Mesodermal cell (in vitro differentiated cells): ENCODE data around the gene ST8SIA6.

Experiments used
- H3K27ac ChIP-seq: 2 replicates; pipeline ENCODE4 v1.7.0; 2013; ENCODE audit warnings: mild to moderate bottlenecking, low read depth, low read length, moderate library complexity; ENCODE audit not compliant: severe bottlenecking
- H3K36me3 ChIP-seq: 2 replicates; pipeline ENCODE4 v1.7.1; 2013; ENCODE audit warnings: mild to moderate bottlenecking, low read length, moderate library complexity; ENCODE audit not compliant: control insufficient read depth, insufficient read depth
- H3K4me1 ChIP-seq: one replicate; pipeline ENCODE4 v1.7.1; 2013; ENCODE audit warnings: mild to moderate bottlenecking, low read length; ENCODE audit not compliant: insufficient read depth, control insufficient read depth, poor library complexity, severe bottlenecking
- H3K4me3 ChIP-seq: 2 replicates; pipeline ENCODE4 v1.7.0; 2013; ENCODE audit warnings: low read length, control low read depth, mild to moderate bottlenecking; ENCODE audit not compliant: insufficient read depth, poor library complexity, severe bottlenecking; ENCODE audit errors: extremely low read depth
- H3K9me3 ChIP-seq: 2 replicates; pipeline ENCODE4 v1.7.1; 2013; ENCODE audit warnings: mild to moderate bottlenecking, low read length, moderate library complexity; ENCODE audit not compliant: control insufficient read depth
- WGBS, 2 experiments: methylation state at CpG; one replicate each; pipeline ENCODE4 v1.1.5; 2013; ENCODE audit warnings: missing lambda C conversion rate in 2 of 2; ENCODE audit not compliant: insufficient coverage in 2 of 2; 5-methylcytosine and 5-hydroxymethylcytosine counted together

Gene ST8SIA6

GRCh38 chr10:17385066-17385465 lies 69.3 kb downstream of the ST8SIA6 start:
- Histone ChIP-seq H3K9me3 (no peaks in the 10 kb centered on the region), H3K36me3 (no peaks in the 10 kb centered on the region), H3K4me3 (no peak overlapping the region), H3K4me1 (no peaks in the 10 kb centered on the region), H3K27ac (no peak overlapping the region)
- 79 to 80% methylated on average over 4 to 5 of the region's 6 CpGs for WGBS, 2 experiments

DNA sequence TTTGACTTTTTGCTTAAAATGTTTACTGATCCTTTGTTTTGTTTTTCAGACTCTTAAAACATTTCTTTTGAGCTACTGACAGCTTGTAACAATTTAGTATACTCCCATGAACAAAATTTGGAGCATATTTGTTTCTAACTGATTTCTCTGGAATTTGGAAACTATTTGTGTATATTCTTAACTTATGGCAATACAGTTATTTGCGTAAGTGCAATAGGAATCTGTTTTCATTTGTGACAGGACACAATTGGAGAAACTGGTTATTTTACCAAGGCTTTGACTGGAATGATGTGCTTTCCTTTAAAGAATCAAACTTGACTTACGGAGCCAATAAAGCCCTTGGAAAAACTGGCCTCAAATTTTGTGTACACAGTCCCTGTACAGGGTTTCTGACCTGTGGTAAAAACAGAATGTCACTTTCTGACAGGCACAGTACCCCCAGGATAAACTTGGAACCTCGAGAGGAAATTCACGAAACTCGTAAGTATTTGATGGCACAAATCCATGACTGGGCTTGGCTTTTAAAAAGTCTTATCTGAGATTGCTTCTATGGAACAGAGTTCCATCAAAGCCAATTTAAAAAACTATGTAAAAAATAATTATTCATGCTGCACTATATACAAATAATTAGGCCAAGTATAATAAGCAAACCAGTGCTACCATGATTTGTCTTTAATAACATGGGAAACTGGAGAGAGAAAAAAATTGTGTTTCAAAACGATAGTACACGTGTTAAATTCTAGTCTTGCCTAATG lies 70.4 kb downstream of the ST8SIA6 start:
- Histone ChIP-seq H3K4me3 (no peak overlapping the region), H3K4me1 (no peaks in the 10 kb centered on the region), H3K9me3 (no peaks in the 10 kb centered on the region), H3K36me3 (no peaks in the 10 kb centered on the region), H3K27ac (no peak overlapping the region)
- WGBS, 2 experiments: 91% methylated on average over 5 of the region's 7 CpGs

- no peak overlapping the region for H3K27ac ChIP-seq
- H3K4me1 ChIP-seq: no peaks in the 10 kb centered on the region
- H3K9me3 ChIP-seq: no peaks in the 10 kb centered on the region
- no CpG with 5 or more reads among the region's 4 CpGs for WGBS, 2 experiments
- H3K4me3 ChIP-seq: no peak overlapping the region
- H3K36me3 ChIP-seq: no peaks in the 10 kb centered on the region
These were observed 72.8 kb downstream of the ST8SIA6 start for GRCh38 chr10:17381502-17382142.

DNA sequence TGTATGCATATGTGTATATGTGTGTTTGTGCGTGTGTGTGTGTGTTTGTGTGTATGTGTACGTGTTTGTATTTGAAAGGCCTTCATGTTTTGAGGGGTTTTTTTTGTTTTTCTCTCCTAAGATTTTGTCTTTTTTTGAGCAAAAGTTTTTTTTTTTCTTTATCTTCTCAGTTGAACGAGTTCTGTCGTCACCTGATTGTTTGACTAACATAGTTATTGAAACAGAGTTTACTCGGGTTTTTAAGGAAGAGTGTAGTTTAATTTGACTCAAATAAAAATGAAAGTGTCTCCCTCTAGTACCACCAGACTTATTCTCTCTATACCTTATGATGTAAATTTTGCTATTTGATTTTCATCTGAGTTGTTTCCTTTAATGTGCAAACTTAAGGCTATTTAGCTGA lies 73.5 kb downstream of the ST8SIA6 start:
- H3K36me3 ChIP-seq: no peaks in the 10 kb centered on the region
- H3K4me3 ChIP-seq: no peak overlapping the region
- H3K27ac ChIP-seq: no peak overlapping the region
- no peaks in the 10 kb centered on the region for H3K4me1 ChIP-seq
- H3K9me3 ChIP-seq: no peaks in the 10 kb centered on the region
- 86 to 89% methylated on average over 2 of the region's 5 CpGs for WGBS, 2 experiments

GRCh38 chr10:17380016-17380415 lies 74.4 kb downstream of the ST8SIA6 start:
- Histone ChIP-seq H3K27ac (no peak overlapping the region), H3K4me1 (no peaks in the 10 kb centered on the region), H3K9me3 (no peaks in the 10 kb centered on the region), H3K36me3 (no peaks in the 10 kb centered on the region), H3K4me3 (no peak overlapping the region)
- WGBS, 2 experiments: 71% methylated on average over 1 of the region's 1 CpG; no CpG with 5 or more reads in 1 of the 2 experiments

- no peaks in the 10 kb centered on the region for H3K4me1 ChIP-seq
- H3K4me3 ChIP-seq: no peak overlapping the region
- H3K27ac ChIP-seq: no peak overlapping the region
- 85 to 87% methylated on average over 4 to 5 of the region's 6 CpGs for WGBS, 2 experiments
- H3K9me3 ChIP-seq: no peaks in the 10 kb centered on the region
- H3K36me3 ChIP-seq: no peaks in the 10 kb centered on the region
These were observed 75.2 kb downstream of the ST8SIA6 start for GRCh38 chr10:17379151-17379690.

DNA sequence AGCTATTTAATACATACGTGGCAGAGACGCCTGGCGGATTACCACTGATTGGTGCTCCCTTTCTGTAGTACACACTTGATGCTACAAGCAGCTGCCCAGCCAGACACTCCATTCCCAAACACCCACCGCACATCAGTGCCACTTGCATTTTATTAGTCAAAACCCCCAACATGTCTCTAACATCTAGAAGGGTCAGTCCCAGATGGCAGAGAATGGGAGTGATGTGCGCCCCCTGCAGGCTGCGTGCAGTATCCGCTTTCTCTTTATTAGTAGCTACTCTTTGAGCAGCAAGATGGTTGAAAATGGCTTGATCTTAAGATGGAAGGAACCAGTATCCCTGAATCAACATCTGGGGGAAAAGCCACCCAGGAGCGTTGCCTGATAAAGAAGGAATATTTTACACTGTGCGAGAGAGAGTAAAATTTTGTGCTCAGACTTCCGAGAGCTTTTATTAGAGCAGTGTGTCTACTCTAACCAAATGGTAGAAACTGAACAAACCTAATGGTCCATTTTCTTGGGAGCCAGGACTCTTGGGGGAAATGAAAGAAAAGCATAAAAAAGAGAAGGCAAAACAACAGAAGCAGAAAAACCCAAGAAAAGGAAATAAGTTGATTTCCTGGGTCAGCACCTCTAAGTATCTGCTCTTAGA lies 78.3 kb downstream of the ST8SIA6 start:
- no peak overlapping the region for H3K4me3 ChIP-seq

GRCh38 chr10:17368708-17369272 lies 85.6 kb downstream of the ST8SIA6 start:
- Histone ChIP-seq H3K9me3 (no peaks in the 10 kb centered on the region), H3K4me3 (no peak overlapping the region), H3K27ac (no peak overlapping the region), H3K36me3 (no peaks in the 10 kb centered on the region), H3K4me1 (no peaks in the 10 kb centered on the region)
- 91 to 95% methylated on average over 1 of the region's 4 CpGs for WGBS, 2 experiments

More for the DNA sequence above, 78.3 kb downstream of the ST8SIA6 start:
- H3K9me3 ChIP-seq: no peaks in the 10 kb centered on the region
- no peak overlapping the region for H3K27ac ChIP-seq
- no peaks in the 10 kb centered on the region for H3K4me1 ChIP-seq
- no peaks in the 10 kb centered on the region for H3K36me3 ChIP-seq
- WGBS, 2 experiments: 77% methylated on average over 10 of the region's 10 CpGs; no CpG with 5 or more reads in 1 of the 2 experiments

DNA sequence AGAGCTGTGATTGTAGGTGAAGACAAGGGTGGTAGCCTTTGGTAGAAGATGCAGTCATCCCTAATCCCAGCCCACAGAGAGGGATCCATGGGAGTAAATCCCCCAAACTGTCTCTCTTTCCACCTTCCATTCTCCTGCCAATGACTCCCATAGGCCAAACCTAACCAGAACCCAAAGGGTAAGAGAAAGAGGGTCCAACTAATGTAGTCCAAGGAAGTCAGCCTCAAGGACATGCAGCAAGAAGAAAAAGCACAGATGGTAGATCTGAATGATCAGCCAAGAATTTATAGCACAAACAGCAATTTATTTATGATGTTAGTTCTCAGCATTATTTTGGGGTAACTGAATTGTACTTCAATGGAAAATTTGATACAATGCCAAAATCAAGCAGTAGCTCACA lies 87.7 kb downstream of the ST8SIA6 start:
- no peaks in the 10 kb centered on the region for H3K4me1 ChIP-seq
- no peak overlapping the region for H3K27ac ChIP-seq
- H3K36me3 ChIP-seq: no peaks in the 10 kb centered on the region
- H3K9me3 ChIP-seq: no peaks in the 10 kb centered on the region
- H3K4me3 ChIP-seq: no peak overlapping the region

GRCh38 chr10:17365402-17365801 lies 89.0 kb downstream of the ST8SIA6 start:
- 93% methylated on average over 1 of the region's 1 CpG; no CpG with 5 or more reads in 1 of the 2 experiments for WGBS, 2 experiments

More at GRCh38 chr10:17365402-17365801, 89.0 kb downstream of the ST8SIA6 start:
- no peak overlapping the region for H3K27ac ChIP-seq
- H3K9me3 ChIP-seq: no peaks in the 10 kb centered on the region
- no peaks in the 10 kb centered on the region for H3K4me1 ChIP-seq
- no peaks in the 10 kb centered on the region for H3K36me3 ChIP-seq
- no peak overlapping the region for H3K4me3 ChIP-seq
